Measurements from ENCODE around the gene MCF2L.

Gene MCF2L

DNA sequence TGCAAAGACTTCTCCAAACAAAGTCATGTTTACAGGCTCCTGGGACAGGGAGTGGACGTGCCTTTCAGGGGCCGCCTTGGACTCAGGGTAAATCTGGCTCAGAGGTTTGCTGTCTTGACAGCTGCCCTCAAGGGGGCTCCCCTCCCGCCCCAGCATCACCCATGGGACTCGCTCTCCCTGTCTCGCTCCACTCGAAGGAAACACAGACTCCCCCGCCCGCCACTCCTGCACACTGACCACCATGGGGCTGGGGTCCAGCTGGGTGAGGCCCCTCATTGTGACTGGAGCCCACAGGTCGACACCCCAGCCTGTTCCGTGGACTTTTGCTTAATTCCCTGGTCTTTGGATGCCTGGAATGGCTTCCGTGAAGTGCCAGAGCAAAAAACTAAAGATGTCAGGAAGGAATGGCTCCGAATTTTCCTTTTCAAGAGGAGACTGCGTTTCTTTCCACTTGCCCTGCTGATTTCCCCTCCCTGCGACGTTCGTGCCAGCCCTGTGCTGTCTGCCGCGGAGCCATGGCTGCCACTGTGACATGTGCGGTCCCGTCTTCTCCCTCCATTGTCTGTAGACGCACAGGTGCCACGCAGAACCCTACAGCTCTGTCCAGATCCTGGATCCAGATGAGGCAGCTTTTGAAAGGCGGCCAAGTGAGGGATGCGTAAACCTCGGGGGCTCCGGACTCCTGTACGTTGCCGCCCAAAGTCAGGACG is 48.6 kb downstream of the MCF2L start:
- H3K27me3 Mint-ChIP-seq = no peaks in the 10 kb centered on the region
- no peak overlapping the region for H3K27ac Mint-ChIP-seq
- ATAC-seq (replicated peaks) = no peak
- no peak for DNase-seq
- peaks cover 0 to 5% of the 10 kb centered on the region in 2 donors for H3K4me1 Mint-ChIP-seq (ENCODE audit: low read depth in 2 of 2)
- H3K4me3 Mint-ChIP-seq = no peak overlapping the region
- H3K36me3 Mint-ChIP-seq (ENCODE audit: insufficient read depth) = peaks cover 9% of the 10 kb centered on the region
- H3K9me3 Mint-ChIP-seq = no peaks in the 10 kb centered on the region

DNA sequence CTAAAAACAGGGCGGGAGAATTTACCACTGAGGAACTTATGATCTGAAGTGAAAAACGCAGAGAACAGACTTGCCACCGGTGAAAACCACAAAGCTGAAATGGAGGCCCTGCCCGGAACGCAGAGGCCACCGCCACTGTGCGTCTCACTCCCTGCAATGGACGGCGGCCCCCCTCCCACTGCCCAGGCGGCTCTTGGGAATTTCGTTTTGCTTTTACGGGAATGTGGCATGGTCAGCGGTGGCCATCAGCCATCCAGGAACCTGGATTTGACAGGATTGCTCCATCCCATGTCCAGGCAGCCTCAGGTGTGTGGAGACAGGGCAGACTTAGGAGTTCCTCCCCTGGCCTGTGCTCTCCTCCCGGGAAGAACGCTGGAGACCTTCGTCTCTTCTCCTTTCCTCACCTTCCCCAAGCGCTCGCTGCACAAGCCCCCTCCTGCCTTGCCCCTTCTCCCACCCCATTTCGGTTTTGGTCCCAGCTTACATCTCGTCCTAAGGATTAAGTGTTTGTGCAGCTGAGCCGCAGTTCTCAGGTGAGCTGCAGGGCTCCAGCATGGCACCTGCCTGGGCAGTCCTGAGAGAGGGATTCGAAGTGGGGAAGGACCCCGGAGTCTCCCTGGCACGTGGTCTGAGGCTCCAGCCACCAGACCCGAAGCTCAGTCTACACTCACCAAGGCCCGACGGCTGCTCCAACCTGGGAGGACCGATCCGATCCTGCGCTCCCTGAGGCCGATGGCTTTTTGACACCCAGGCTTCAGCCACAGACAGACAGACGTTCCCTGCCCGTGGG is 49.9 kb downstream of the MCF2L start:
- H3K27ac Mint-ChIP-seq = no peak overlapping the region
- DNase-seq (no peak), ATAC-seq (replicated peaks) (no peak)
- H3K4me1 Mint-ChIP-seq (ENCODE audit: low read depth in 2 of 2) = peaks cover 0 to 5% of the 10 kb centered on the region in 2 donors
- H3K9me3 Mint-ChIP-seq = no peaks in the 10 kb centered on the region
- H3K4me3 Mint-ChIP-seq = no peak overlapping the region
- no peaks in the 10 kb centered on the region for H3K27me3 Mint-ChIP-seq
- peaks cover 9% of the 10 kb centered on the region for H3K36me3 Mint-ChIP-seq (ENCODE audit: insufficient read depth)

DNA sequence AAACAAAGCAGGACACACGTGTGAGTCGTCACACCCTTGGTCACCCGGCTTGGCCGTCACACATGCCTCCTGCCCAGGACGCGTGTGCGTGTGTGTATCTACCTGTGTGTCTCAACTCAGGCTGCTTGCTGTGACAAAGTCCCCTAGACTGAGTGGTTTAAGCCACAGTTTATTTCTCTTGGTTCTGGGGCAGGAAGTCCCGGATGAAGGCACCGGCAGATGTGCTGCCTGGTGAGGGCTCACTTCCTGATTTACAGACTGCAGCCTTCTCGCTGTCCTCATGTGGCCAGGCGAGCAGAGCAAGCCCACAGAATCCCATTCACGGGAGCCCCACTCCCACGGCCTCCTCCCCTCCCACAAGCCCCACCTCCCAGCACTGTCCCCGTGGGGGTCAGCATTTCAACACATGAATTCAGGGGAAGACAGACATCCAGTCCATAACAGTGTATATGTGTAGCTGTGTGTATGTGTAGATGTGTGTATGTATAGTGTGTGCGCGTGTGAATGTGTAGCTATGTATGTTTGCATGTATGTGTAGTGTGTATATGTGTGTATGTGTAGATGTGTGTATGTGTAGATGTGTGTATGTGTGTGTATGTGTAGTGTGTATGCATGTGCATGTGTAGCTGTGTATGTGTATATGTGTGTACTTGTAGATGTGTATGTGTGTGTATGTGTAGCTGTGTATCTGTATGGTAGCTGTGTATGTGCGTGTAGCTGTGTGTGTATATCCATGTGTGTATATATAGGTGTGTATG is 51.5 kb downstream of the MCF2L start:
- Mint-ChIP-seq H3K4me3 (no peak overlapping the region), H3K27me3 (no peaks in the 10 kb centered on the region), H3K9me3 (no peaks in the 10 kb centered on the region), H3K4me1 (ENCODE audit: low read depth in 2 of 2) (peaks cover 0 to 5% of the 10 kb centered on the region in 2 donors), H3K27ac (no peak overlapping the region), H3K36me3 (ENCODE audit: insufficient read depth) (peaks cover 9% of the 10 kb centered on the region)
- no peak for ATAC-seq (replicated peaks)
- no peak for DNase-seq

DNA sequence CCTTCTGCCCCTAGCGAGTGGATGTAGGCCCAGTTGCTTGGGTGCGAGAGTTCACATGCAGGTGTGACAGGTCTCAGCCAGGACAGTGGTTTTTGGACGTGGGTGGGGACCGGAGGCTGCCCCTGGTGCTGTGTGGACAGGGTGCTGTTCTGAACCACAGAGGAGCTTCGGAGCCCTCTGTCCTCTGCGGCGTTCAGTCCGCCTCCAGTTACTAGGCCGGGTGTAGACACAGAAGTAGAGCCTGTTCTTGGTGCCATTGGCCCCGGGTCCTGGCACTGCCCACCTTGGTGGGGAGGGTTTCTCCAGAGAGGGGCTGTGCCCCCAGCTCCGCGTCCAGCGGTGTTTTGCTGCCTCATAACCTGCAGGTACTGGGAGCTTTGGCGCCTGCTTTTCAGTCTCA is 52.4 kb downstream of the MCF2L start:
- no peak for ATAC-seq (replicated peaks)
- Mint-ChIP-seq H3K4me3 (no peak overlapping the region), H3K9me3 (no peaks in the 10 kb centered on the region), H3K27me3 (no peaks in the 10 kb centered on the region), H3K4me1 (ENCODE audit: low read depth in 2 of 2) (peaks cover 0 to 5% of the 10 kb centered on the region in 2 donors), H3K27ac (no peak overlapping the region), H3K36me3 (ENCODE audit: insufficient read depth) (peaks cover 9% of the 10 kb centered on the region)
- no peak for DNase-seq

DNA sequence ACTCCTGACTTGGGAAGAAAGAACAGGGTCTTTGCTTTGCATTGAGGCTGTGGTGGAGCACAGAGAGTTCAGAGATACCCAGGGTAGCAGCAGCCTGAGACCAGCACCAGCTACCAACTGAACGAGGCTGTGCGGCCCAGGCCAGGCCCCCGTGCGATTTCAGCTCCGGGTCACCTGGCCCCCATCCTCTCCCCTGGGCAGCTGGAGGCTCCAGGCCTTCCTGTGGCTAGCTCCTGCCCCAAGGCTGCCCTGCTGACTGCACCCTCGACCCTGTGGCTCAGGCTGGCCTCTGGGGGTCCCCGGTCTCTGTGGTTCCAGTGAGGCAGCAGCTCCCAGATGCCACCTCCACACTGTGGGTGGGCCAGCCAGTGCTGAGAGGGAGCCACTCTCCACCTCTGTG is 52.8 kb downstream of the MCF2L start:
- peaks cover 0 to 2% of the 10 kb centered on the region in 2 donors for H3K27me3 Mint-ChIP-seq
- peaks cover 0 to 5% of the 10 kb centered on the region in 2 donors for H3K4me1 Mint-ChIP-seq (ENCODE audit: low read depth in 2 of 2)
- ATAC-seq (replicated peaks) (no peak), DNase-seq (no peak)
- no peaks in the 10 kb centered on the region for H3K9me3 Mint-ChIP-seq
- no peak overlapping the region for H3K4me3 Mint-ChIP-seq
- no peak overlapping the region for H3K27ac Mint-ChIP-seq
- H3K36me3 Mint-ChIP-seq (ENCODE audit: insufficient read depth) = peaks cover 9% of the 10 kb centered on the region

DNA sequence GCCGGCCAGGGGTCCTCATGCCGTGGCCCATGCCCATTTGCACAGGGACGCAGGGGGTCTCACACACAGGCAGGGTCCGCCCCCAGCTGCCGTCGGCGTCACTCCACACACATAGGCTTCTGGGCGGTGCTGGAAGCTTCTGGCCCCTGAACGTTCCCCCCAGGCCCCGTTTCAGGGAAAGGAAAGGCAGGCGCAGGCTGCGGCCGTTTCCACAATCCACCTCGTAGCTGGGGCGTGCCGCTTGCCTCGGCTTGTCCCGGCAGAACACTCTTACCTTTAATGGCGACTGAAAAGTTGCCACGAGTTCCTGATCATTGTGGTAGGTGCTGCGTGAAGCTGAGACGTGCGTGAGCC is 53.4 kb downstream of the MCF2L start:
- H3K27ac Mint-ChIP-seq = no peak overlapping the region
- H3K4me1 Mint-ChIP-seq (ENCODE audit: low read depth in 2 of 2) = peaks cover 0 to 5% of the 10 kb centered on the region in 2 donors
- H3K36me3 Mint-ChIP-seq (ENCODE audit: insufficient read depth) = peaks cover 12% of the 10 kb centered on the region

DNA sequence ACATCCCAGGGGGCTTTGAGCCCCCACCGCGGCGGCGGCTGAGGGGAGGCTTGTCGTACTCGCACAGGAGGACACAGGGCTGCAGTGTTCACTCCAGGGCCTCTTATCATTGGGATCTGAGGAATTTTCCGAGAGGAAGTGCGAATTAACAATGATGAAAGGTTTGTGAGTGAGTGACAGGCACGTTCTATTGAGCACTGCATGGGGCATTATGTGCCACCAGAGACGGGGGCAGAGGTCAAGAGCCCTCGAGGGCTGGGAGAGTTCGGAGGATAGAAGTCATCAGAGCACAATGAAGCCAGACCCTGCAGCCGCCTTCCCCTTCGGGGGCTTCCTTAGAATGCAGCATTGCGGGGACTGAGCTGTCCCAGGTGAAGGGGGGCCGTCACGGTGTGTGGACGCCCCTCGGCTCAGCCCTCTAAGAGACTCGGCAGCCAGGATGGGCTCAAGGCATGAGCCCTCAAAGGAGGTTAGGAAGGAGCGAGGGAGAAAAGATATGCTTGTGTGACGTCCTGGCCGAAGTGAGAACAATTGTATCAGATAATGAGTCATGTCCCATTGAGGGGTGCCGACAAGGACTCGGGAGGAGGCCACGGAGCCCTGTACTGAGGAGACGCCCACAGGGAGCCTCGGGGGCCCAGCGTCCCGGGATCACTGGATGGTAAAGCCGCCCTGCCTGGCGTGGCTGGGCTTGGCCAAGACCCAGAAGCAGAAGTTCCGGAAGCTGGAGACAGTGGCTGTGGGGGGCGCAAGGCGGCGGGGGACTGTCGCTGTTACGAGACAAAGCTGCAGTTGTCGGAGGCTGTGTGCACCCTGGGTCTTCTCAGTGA is 53.9 kb downstream of the MCF2L start:
- Mint-ChIP-seq H3K27ac (no peak overlapping the region), H3K4me3 (no peak overlapping the region), H3K4me1 (ENCODE audit: low read depth in 2 of 2) (peaks cover 0 to 5% of the 10 kb centered on the region in 2 donors), H3K27me3 (peaks cover 0 to 7% of the 10 kb centered on the region in 2 donors), H3K9me3 (no peaks in the 10 kb centered on the region), H3K36me3 (ENCODE audit: insufficient read depth) (peaks cover 12% of the 10 kb centered on the region)
- no peak for ATAC-seq (replicated peaks)
- DNase-seq = no peak

More for the DNA sequence above, 53.4 kb downstream of the MCF2L start:
- Mint-ChIP-seq H3K9me3 (no peaks in the 10 kb centered on the region), H3K27me3 (peaks cover 0 to 7% of the 10 kb centered on the region in 2 donors), H3K4me3 (no peak overlapping the region)
- ATAC-seq (replicated peaks) (no peak), DNase-seq (no peak)

DNA sequence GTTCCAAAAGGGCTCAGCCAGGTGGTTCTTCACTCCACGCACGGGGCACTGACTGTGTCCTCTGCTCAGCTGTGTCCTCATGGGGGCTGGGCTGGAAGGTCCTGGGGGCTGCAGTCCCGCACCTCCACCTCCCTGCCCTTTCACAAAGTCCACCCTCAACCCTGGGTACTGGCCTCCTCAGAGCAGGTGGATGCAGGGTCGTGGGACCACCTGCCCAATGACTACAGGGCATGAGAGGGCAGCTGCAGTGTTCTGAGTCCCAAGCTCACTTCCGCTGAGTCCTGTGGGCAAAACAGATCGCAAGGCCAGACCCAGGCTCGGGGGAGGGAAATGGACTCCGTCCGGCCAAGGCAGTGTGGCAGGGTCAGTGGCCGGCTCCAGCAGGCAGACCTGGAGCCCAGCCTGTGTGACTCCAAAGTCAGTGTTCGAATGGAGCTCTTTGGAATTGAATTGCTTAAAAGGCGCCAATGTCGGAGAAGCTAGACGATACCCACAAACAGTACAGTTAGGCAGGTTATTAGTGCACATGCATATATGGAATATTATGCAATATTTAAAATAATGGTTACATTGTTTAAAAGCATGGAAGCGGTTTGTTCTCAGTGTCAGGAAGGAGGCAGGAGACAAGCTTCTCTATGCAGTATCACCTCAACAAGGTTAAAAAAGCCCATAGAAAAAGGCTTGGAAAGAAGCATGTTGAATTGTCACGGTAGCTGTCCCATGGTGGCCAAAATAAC is 54.8 kb downstream of the MCF2L start:
- no peaks in the 10 kb centered on the region for H3K9me3 Mint-ChIP-seq
- H3K27me3 Mint-ChIP-seq = peaks cover 0 to 7% of the 10 kb centered on the region in 2 donors
- peaks cover 0 to 5% of the 10 kb centered on the region in 2 donors for H3K4me1 Mint-ChIP-seq (ENCODE audit: low read depth in 2 of 2)
- no peak for DNase-seq
- ATAC-seq (replicated peaks) = no peak
- no peak overlapping the region for H3K27ac Mint-ChIP-seq
- peaks cover 9% of the 10 kb centered on the region for H3K36me3 Mint-ChIP-seq (ENCODE audit: insufficient read depth)
- H3K4me3 Mint-ChIP-seq = no peak overlapping the region

DNA sequence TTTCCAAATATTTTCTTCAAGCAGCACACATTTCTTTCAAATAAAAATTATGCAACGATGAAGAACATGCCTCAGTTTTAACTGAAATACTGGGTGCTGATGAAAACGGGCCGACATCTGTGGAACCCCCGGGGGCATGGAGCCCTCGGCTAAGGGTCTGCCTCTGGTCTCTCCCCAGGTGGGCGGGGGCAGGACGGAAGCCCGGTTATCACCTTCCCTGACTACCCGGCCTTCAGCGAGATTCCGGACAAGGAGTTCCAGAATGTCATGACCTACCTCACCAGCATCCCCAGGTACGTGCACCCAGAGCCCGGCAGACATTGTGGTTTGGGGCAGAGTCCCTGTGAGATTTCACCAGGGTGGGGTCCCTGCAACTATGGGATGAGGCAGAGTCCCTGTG is 55.5 kb downstream of the MCF2L start:
- peaks cover 0 to 7% of the 10 kb centered on the region in 2 donors for H3K27me3 Mint-ChIP-seq
- DNase-seq (no peak), ATAC-seq (replicated peaks) (no peak)
- H3K36me3 Mint-ChIP-seq (ENCODE audit: insufficient read depth) = peaks cover 6% of the 10 kb centered on the region
- no peaks in the 10 kb centered on the region for H3K9me3 Mint-ChIP-seq
- no peak overlapping the region for H3K27ac Mint-ChIP-seq
- H3K4me3 Mint-ChIP-seq = no peak overlapping the region
- H3K4me1 Mint-ChIP-seq (ENCODE audit: low read depth in 2 of 2) = peaks cover 5 to 6% of the 10 kb centered on the region in 2 donors

DNA sequence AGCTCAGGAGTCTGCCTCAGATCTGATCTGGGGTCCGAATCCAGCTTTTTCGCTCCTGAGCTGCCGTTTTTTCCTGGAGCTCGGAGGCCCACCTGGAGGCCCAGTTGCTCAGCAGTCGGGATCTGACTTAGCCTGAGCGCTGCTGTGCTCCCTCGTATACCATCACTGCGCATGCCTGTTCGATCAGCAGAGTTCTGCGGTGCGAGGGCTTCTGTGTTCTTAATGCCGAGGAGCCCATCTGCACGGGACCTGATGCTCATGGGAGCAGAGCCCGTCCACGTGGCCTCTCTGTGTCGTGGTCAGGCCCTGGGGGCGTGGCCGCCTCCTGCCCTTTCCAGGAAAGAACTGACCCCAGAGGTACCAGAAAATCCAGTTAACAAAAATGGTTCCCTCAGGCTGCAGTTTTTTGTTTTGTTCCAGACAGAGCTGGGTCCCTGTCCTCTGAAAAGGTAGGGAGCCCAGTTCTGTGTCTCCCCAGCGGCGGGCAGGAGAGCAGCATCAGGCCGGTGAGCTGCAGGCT is 57.4 kb downstream of the MCF2L start:
- Mint-ChIP-seq H3K27ac (no peak overlapping the region), H3K4me1 (ENCODE audit: low read depth in 2 of 2) (peaks cover 0 to 6% of the 10 kb centered on the region in 2 donors), H3K9me3 (no peaks in the 10 kb centered on the region), H3K4me3 (no peak overlapping the region), H3K36me3 (ENCODE audit: insufficient read depth) (peaks cover 6% of the 10 kb centered on the region), H3K27me3 (peaks cover 0 to 7% of the 10 kb centered on the region in 2 donors)
- ATAC-seq (replicated peaks) = no peak
- no peak for DNase-seq

DNA sequence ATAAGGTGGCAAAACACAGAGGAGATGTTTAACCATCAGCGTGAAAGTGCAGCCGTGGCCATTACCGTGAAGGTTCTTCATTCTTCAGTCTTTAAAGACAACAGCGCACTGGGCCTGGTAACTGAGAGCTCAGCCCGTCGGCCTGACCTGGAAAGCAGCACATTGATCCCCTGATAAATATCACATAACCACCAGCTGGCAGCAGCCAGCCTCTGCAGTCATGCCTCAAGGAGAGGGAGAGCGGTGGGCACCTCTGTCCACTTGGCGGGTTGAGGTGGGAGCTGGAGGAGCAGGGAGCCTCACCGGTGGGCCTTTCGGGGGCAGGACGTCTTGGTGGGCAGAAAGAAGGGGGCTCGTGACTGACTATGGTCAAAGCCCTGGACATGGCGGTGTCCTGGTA is 58.1 kb downstream of the MCF2L start:
- Mint-ChIP-seq H3K27me3 (peaks cover 0 to 7% of the 10 kb centered on the region in 2 donors), H3K27ac (no peak overlapping the region), H3K4me3 (no peak overlapping the region), H3K36me3 (ENCODE audit: insufficient read depth) (peaks cover 6% of the 10 kb centered on the region), H3K9me3 (no peaks in the 10 kb centered on the region), H3K4me1 (ENCODE audit: low read depth in 2 of 2) (peaks cover 0 to 6% of the 10 kb centered on the region in 2 donors)
- ATAC-seq (replicated peaks) (no peak), DNase-seq (no peak)

DNA sequence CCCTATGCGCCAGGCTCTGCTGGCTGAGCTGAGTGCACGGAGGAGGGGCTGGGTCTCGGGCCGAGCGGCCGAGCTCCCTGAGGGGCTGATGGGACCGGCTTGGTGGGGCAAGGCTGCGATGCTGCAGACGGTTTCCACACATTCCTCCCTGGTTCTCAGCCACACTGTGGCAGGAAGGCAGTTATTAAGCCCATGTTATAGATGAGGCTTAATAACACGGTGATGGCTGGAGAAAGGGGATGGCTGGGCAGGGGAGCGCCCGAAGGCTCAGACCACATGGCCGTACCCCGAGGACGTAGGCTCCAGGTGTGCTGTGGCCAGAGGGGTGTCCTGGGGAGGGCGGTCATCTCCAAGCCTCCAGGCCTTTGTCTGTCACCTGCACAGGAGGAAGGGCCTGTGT is 58.6 kb downstream of the MCF2L start:
- no peak for ATAC-seq (replicated peaks)
- Mint-ChIP-seq H3K36me3 (ENCODE audit: insufficient read depth) (peaks cover 4% of the 10 kb centered on the region), H3K4me1 (ENCODE audit: low read depth in 2 of 2) (peaks cover 0 to 6% of the 10 kb centered on the region in 2 donors), H3K27ac (no peak overlapping the region), H3K4me3 (no peak overlapping the region), H3K27me3 (peaks cover 0 to 7% of the 10 kb centered on the region in 2 donors), H3K9me3 (no peaks in the 10 kb centered on the region)
- DNase-seq = no peak
